Measurements from ENCODE around the gene NKD2.

DNA sequence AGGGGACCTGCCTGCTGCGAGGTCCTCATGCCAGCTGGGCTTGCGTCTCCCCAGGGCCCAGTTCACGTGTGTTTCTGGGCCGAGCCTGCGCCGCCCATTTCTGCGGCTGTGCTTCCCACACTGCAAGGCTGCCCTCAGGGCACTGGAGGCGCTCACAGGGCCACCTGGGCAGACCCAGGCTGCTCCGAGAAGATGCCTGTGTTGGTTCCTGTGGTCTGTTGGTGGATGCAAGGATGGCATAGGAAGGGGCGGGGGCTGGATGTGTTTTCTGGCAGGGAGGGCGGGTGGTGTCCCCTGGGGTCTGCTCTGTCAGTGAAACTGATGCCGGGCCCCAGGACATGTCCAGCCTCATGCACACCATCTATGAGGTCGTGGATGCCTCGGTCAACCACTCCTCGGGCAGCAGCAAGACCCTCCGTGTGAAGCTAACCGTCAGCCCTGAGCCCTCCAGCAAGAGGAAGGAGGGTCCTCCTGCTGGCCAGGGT is 25.9 kb downstream of the NKD2 start:
- TF ChIP-seq, protein P1, sequence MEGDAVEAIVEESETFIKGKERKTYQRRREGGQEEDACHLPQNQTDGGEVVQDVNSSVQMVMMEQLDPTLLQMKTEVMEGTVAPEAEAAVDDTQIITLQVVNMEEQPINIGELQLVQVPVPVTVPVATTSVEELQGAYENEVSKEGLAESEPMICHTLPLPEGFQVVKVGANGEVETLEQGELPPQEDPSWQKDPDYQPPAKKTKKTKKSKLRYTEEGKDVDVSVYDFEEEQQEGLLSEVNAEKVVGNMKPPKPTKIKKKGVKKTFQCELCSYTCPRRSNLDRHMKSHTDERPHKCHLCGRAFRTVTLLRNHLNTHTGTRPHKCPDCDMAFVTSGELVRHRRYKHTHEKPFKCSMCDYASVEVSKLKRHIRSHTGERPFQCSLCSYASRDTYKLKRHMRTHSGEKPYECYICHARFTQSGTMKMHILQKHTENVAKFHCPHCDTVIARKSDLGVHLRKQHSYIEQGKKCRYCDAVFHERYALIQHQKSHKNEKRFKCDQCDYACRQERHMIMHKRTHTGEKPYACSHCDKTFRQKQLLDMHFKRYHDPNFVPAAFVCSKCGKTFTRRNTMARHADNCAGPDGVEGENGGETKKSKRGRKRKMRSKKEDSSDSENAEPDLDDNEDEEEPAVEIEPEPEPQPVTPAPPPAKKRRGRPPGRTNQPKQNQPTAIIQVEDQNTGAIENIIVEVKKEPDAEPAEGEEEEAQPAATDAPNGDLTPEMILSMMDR (IDR thresholded peaks at IDR 0.05) = no peak
- TF ChIP-seq POLR2AphosphoS5 (IDR thresholded peaks at IDR 0.05) = no peak
- no peak for TF ChIP-seq EP300 (IDR thresholded peaks at IDR 0.05)
